ENCODE results near the gene RHOJ.

The RHOJ gene

GRCh38 chr14:63174760-63175191, 29.5 kb upstream of the RHOJ start:
- H3K4me3 ChIP-seq (ENCODE audit: low read depth, low read length) = no peak overlapping the region
- in situ Hi-C loops (cut with HindIII; ENCODE audit: low sequenced_read_pairs) = no loop called here
- peak; percentile 73 for DNase-seq (ENCODE audit: low read depth)
- peak; percentile 70 for TF ChIP-seq CTCF (IDR thresholded peaks at IDR 0.05; ENCODE audit: low read depth, low read length, missing control alignments)

GRCh38 chr14:63175531-63175930, 28.7 kb upstream of the RHOJ start:
- TF ChIP-seq CTCF (IDR thresholded peaks at IDR 0.05; ENCODE audit: low read depth, low read length, missing control alignments) = no peak
- DNase-seq (ENCODE audit: low read depth) = no peak
- in situ Hi-C loops (cut with HindIII; ENCODE audit: low sequenced_read_pairs) = no loop called here
- no peak overlapping the region for H3K4me3 ChIP-seq (ENCODE audit: low read depth, low read length)

GRCh38 chr14:63178912-63179311, 25.3 kb upstream of the RHOJ start:
- peak; percentile 81 for DNase-seq (ENCODE audit: low read depth)
- in situ Hi-C loops (cut with HindIII; ENCODE audit: low sequenced_read_pairs) = no loop called here
- no peak for TF ChIP-seq CTCF (IDR thresholded peaks at IDR 0.05; ENCODE audit: low read depth, low read length, missing control alignments)
- H3K4me3 ChIP-seq (ENCODE audit: low read depth, low read length) = no peak overlapping the region

- no peak for TF ChIP-seq CTCF (IDR thresholded peaks at IDR 0.05; ENCODE audit: low read depth, low read length, missing control alignments)
- in situ Hi-C loops (cut with HindIII; ENCODE audit: low sequenced_read_pairs) = no loop called here
- no peak for DNase-seq (ENCODE audit: low read depth)
- no peak overlapping the region for H3K4me3 ChIP-seq (ENCODE audit: low read depth, low read length)
These were observed 24.9 kb upstream of the RHOJ start for GRCh38 chr14:63179383-63179782.

GRCh38 chr14:63180011-63180410, 24.2 kb upstream of the RHOJ start:
- in situ Hi-C loops (cut with HindIII; ENCODE audit: low sequenced_read_pairs) = no loop called here
- DNase-seq (ENCODE audit: low read depth) = no peak
- no peak for TF ChIP-seq CTCF (IDR thresholded peaks at IDR 0.05; ENCODE audit: low read depth, low read length, missing control alignments)
- H3K4me3 ChIP-seq (ENCODE audit: low read depth, low read length) = no peak overlapping the region

- no peak for DNase-seq (ENCODE audit: low read depth)
- H3K4me3 ChIP-seq (ENCODE audit: low read depth, low read length) = no peak overlapping the region
- in situ Hi-C loops (cut with HindIII; ENCODE audit: low sequenced_read_pairs) = no loop called here
- TF ChIP-seq CTCF (IDR thresholded peaks at IDR 0.05; ENCODE audit: low read depth, low read length, missing control alignments) = no peak
These were observed 21.3 kb upstream of the RHOJ start for GRCh38 chr14:63182968-63183367.

GRCh38 chr14:63186453-63186852, 17.8 kb upstream of the RHOJ start:
- no peak overlapping the region for H3K4me3 ChIP-seq (ENCODE audit: low read depth, low read length)
- in situ Hi-C loops (cut with HindIII; ENCODE audit: low sequenced_read_pairs) = no loop called here
- peak; percentile 35 for DNase-seq (ENCODE audit: low read depth)
- no peak for TF ChIP-seq CTCF (IDR thresholded peaks at IDR 0.05; ENCODE audit: low read depth, low read length, missing control alignments)
